ENCODE results near the gene KCTD19.

KCTD19 gene

DNA sequence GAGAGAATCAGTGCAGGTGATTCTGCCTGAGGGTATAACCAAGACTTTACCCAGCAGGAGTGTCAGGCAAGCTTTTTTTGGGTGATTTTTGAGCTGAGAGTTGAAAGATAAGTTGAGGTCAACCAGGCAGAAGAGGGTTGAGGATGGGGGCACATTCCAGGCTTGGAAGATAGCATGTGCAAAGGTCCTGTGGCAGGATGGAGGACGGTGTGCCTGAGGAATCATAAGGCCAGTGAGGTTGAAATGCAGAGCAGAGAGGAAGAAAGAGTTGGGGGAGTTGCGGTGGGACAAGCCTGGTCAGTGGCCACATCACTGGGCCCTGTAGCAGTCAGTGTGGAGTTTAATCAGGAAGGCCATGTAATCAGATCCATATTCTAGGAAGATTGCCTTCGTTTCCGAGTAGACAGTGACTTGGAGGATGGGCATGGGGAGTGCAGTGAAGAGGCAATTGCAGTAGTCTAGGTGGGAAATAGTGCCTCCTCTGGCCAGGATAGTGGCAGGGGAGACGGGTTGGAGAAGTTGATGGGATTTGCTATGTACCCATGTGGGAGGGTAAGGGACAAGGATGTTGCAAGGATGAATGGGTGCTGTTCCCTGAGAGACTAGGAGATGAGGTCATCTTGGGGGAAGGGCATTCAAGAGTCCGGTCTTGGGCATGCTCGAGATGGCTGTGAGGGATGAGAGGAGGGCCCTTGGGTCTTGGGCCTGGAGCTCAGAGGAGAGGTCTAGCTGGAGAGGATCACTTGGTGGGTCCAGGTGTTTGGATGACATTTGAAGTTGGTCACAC, 43.3 kb downstream of the KCTD19 start:
- no peak for DNase-seq (ENCODE audit: low spot score)

DNA sequence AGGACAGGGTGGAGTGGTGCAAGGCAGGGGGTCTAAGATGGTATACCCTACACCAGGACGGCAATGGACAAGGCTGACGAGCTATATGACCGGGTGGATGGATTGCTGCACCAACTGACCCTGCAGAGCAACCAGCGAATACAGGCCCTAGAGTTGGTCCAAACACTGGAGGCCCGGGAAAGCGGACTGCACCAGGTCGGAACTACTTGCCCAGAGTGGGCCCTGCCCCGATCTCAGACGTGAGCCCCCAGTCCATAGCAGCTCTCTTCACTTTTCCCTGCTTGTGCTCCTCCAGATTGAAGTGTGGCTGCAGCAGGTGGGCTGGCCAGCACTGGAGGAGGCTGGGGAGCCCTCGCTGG, 44.1 kb downstream of the KCTD19 start:
- DNase-seq (ENCODE audit: low spot score): no peak

DNA sequence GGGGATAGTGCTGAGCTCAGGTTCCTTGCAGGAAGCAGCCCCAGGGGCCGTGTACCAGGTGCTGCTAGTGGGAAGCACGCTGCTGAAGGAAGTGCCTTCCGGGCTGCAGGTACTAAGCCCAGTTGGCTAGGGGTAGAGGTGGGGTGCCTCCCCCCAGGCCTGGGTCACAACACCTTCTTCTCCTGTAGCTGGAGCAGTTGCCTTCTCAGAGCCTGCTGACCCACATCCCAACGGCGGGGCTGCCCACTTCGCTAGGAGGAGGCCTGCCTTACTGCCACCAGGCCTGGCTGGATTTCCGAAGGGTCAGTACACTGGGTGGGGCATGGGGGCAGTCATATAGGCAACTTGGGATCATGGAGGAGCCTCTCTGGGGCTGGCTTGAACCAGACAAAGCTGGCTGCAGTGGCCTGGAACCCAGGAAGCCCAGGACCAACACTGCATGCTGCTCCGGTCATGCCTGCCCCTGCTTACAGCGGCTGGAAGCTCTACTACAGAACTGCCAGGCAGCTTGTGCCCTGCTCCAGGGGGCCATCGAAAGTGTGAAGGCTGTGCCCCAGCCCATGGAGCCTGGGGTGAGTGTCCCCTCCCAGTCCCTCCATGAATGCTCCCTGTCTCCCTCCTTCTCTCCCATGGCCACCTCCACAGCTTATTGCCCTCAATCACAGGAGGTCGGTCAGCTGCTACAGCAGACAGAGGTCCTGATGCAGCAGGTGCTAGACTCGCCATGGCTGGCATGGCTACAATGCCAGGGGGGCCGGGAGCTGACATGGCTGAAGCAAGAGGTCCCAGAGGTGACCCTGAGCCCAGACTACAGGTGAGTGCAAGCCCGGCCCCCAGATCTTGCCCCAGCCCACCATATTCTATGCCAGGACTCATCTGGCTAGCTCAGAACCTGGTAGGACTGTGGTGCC, 44.8 kb downstream of the KCTD19 start:
- no peak for DNase-seq (ENCODE audit: low spot score)

DNA sequence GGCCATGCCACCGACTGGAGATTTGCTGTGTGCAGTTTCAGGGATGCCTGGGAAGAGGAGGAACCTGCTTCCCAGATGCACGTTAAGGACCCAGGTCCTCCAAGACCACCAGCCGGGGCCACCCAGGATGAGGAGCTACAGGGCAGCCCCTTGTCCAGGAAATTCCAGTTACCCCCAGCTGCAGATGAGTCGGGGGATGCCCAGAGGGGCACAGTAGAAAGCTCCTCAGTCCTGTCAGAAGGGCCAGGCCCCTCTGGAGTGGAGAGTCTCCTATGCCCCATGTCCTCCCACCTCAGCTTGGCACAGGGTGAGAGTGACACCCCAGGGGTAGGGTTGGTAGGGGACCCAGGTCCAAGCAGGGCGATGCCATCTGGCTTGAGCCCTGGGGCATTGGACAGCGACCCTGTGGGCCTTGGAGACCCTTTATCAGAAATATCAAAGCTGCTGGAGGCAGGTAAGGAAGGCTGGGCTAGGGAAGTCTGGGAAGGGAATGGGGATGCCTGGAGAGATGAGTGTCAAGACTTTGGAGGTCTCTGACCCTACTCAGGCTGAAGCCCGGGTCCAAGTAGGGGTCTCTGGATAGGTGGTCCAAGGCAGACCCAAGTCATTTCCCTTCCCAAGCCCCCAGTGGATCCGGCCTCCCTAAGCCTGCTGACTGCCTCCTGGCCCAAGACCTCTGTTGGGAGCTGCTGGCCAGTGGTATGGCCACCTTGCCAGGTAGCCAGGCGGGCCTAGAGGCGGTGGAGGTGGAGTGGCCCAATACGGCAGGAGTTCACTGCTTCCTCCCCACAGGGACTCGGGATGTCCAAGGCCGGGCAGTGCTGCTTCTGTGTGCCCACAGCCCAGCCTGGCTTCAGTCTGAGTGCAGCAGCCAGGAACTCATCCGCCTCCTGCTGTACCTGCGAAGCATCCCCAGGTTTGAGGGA, 46.2 kb downstream of the KCTD19 start:
- DNase-seq (ENCODE audit: low spot score): no peak

DNA sequence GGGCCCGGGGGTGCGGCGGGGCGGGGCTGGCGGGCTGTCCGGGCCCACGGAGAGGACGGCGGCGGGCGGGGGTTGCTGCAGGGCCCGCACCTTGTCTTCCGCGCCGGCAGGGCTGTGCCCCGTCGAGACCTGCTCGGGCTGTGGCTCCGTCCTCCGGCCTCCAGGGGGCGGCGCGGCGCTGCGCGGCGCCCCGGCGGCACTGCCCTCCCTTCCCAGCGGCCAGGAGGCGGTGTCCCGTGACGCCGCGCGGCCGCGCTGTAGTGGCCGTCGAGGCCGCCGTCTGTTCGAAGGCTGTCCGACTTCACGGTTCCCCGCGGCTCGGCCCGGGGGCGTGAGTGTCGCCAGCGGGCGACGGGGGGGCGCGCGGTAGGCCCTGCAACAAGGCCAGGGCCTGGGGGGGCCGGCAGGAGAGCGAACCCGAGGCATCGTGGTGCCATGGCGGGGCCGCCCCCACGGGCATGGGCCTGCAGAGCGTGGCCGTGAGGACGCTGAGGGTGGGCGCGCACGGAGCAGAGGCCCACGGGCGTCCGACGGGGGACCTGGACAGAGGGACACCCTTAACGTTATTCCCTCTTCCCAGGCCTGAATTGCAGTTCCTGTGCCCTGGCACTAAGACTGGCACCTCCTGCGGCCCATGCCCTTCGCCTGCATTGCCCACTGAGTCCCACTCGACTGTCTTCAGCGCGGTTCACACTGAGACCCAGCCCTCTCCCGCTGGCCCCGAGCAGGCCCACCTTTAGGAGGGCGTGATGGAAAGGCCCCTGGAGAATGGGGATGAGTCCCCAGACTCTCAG, 47.0 kb downstream of the KCTD19 start, which contains the start of gene PLEKHG4:
Gene PLEKHG4 (plus strand): TSS at position 237 of the 794 bp plus-strand sequence. CDS start 513 bp downstream, at position 750.
- peak; percentile 93 for DNase-seq (ENCODE audit: low spot score)

DNA sequence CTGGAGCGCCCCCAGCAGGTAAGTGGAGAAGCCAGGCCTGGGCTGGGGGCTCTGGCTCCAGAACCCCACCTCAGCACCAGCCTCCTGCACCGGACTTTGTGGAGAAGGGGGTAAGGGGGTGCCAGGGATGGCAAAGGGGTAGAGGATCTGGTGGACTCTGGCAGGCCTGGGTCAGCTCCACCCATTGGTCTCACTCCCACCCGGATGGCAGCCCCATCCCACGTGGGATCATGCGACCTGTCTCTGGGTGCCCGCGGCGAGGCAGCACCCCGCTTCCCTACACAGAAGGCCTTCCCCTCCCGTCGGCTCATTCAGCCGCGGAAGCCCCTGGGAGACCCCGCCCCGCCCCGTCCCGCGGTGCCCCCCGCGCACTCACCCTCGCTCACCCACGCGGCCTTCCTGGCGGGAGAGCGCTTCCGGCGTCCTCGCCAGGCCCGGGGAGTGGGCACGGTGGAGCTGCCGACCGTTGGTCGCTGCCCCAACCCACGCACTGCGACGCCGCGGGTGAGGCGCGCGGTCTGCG, 47.7 kb downstream of the KCTD19 start:
- DNase-seq (ENCODE audit: low spot score): peak; percentile 77

DNA sequence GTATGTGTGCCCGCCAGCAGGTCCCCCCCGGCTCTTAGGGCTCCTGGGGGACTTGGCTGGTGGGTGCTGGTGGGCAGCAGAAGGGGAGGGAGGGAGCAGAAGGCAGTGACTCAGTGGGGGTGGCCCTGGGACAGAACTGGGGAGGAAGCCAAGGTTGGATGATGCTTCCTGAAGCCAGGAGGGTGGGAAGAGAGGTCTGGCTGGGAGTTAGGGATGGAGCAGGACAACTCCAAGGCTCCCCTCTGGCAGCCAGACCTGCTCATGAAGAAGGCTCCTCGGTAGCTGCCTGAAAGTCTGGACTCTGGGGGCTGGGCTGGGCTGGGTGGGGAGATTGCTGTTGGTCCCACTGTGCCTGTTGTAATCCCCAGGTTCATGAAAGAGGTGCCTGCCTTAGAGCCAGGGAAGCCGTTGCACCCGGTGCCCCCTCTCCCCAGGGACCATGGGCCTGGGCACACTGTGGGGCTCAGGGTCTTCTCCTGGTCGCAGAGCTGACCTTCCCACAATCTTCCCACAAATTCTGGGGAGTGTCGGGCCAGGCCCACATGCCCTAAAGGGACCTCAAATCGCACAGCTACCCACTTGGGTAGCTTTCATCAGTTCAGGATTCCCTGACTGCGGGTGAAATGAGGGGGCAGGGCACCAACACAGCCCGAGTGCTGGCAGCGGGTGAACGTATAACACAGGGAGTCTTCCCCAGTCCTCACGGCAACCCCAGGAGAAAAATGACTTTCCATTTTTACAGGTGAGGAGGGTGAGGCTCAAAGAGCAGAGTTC, 48.4 kb downstream of the KCTD19 start:
- no peak for DNase-seq (ENCODE audit: low spot score)

DNA sequence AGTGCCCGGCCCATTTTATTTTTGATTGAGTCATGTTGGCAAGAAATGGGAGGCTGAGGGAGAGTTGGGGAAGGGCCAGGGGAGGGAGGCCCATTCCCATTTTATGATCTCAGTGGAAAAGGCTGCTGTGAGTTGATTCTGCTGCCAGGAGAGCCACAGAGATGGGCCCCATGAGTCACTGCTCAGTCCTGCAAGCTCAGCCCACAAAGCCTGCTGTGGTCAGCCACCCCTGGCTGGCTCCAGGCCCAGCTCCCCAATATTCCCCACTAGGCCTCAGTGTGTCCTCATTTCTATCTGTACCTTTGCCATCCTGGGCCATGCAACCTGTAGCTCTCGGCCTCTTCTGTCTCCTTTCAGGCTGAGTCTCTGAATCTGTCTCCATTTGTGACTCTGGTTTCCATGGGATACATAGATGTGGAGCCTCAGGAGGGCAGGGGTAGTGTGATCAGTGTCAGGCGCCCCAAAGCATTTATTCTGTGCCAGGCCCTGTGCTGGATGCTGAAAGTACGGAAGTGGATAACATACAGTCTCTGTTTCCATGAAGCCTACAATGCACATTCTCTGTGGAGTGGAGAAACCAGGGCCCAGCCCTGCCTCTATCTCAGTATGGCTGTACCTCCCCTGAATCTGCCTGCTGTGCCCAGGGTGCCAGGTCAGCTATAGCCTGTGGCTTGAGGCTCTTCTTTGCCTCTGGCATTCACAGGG, 49.1 kb downstream of the KCTD19 start:
- DNase-seq (ENCODE audit: low spot score): no peak

DNA sequence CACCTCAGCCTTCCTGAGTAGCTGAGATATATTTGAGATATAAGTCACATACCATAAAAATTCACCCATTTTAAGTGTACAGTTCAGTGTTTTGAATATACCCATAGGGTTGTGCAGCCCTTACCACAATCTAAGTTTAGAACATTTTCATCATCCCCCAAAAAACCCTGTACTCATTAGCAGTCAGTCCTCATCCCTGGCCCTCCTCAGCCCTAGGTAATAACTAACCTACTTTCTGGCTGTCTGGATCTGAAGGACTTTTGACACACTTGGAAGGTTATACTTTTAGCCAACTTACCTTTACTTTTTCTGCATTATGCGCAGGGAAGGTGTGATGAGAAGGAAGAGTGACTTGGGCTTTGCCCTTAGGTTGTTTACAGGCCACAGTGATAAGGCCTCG, 51.2 kb downstream of the KCTD19 start:
- DNase-seq (ENCODE audit: low spot score): no peak

DNA sequence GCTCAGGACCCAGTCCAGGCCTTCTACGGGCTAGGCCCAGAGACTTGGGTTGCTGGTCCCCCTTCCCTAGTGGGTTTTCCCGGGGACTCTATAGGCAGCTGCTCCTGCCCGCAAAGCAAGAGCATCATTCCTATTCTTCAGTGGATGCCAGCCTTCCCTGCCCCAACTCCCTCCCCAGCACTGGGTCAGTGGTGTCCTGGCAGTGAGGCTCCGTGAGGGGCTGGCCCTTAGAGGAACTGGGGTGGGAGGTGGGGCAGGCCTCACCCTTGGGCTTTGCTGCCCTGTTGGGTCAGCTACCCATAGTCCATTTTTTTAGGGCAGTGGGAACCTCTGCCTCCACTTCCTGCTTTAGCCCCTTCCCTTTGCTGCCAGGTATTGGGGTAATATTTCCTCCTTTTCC, 55.1 kb downstream of the KCTD19 start:
- DNase-seq (ENCODE audit: low spot score): no peak

DNA sequence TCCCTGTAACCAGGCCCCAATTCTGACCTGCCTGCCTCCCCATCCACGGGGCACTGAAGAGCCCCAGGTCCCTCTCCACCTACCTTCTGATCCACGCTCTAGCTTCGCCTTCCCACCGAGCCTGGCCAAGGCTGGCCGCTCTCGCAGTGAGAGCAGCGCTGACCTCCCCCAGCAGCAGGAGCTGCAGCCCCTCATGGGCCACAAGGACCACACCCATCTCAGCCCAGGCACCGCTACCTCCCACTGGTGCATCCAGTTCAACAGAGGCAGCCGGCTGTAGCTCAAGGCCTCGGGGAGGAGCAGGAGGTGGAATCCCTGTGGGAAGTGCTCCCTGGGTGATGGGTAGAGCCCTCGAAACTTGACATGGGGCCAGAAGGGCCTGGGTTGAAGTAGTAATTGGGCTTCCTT, 55.6 kb downstream of the KCTD19 start:
- DNase-seq (ENCODE audit: low spot score): no peak

DNA sequence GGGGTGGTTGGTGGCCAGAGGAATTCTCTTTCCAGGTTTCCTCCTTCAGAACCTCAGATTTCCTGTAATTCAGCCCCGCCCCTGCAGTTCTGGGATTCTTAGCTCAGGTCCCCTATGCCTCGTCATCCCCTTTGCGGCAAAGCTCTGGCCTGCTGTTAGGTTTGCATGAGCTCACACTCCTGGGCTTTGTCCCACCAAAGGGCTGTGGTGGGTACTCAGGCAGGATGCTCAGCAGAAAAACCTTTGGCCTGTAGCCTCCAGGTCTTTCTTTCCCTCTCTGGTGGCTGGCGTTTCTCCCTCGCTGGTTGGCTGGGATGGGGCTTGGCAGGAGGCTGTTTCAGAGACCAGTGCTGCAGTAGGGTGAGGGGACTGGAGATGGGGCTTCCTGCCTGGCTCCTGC, 56.8 kb downstream of the KCTD19 start:
- DNase-seq (ENCODE audit: low spot score): no peak

DNA sequence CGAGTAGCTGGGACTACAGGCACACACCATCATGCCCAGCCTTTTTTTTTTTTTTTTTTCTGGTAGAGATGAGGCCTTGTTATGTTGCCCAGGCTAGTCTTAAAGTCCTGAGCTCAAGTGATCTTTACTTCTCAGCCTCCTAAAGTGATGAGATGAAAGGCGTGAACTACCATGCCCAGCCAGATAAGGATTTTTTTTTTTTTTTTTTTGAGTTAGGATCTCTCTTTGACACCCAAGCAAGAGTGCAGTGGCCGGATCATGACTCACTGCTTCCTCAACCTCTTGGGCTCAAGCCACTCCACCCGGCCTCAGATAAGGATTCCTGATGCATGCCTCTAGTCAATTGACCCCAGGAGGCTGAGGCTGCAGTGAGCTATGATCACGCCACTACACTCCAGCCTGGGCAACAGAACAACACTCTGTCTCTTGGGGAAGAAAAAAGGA, 58.4 kb downstream of the KCTD19 start:
- no peak for DNase-seq (ENCODE audit: low spot score)

DNA sequence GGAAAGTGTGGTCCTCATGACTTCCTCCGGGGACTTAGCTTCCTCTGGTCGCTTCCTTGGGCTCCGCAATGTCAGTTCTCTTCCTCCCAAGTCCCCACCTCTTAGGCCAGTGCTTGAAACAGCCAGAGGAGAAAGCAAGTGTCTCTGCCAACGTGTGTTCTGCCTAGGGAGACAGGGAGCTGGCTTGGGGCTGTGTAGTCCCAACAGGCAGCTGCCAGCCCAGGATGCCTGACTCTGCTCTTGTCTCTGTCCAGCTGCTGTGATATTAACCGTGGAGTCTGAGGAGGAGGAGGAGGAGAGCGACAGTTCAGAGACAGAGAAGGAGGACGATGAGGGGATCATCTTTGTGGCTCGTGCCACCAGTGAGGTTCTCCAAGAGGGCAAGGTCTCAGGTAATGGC, 60.7 kb downstream of the KCTD19 start:
- no peak for DNase-seq (ENCODE audit: low spot score)

DNA sequence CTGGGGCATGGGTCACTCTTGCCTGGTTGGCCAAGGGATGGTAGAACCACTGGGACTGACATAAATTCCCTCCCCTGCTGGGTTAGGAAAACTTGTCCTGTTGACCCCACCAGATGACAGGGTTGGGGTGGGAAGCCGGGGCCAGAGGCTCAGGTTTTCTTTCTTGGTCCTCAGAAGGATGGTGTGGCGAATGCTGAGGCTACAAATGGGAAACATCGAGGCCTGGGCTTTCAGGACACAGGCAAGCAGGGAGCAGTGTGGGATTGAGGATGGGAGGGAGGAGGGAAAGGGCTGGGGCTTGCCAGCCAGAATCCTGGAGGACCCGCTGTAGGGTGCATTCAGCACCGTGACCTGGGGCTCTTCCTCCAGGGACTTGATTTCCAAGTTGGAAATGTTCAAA, 61.7 kb downstream of the KCTD19 start:
- DNase-seq (ENCODE audit: low spot score): no peak

DNA sequence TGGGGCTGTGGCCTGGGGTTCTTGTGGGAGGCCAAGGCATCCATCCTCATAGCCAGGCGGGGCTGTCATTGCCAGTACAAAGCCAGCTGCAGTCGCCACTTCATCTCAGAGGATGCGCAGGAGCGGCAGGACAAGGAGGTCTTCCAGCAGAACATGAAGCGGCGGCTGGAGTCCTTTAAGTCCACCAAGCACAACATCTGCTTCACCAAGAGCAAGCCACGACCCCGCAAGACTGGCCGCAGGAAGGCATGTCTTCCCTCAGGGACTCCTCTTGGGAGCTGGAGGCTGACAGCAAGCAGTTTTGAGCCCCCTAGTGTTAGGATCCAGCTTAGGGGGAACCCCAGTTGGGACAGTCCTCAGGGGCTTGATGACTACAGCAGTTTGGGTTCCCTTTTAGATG, 62.3 kb downstream of the KCTD19 start:
- no peak for DNase-seq (ENCODE audit: low spot score)

DNA sequence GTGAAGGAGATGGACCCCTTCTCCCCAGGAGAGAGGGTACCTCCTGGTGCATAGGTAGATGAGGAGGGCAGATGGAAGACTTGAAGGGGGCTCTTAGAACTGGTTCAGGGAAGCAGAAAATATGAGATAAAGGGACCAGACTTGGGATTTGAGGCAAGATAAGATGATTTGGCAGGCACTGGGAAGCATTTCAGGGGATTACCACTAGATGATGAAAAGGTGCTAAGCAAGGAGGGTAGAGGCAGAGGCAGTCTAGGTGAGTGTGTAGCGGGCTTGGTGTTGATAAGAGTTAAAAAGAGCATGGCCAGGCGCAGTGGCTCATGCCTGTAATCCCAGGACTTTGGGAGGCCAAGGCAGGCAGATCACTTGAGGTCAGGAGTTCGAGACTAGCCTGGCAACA, 63.3 kb downstream of the KCTD19 start:
- DNase-seq (ENCODE audit: low spot score): no peak

DNA sequence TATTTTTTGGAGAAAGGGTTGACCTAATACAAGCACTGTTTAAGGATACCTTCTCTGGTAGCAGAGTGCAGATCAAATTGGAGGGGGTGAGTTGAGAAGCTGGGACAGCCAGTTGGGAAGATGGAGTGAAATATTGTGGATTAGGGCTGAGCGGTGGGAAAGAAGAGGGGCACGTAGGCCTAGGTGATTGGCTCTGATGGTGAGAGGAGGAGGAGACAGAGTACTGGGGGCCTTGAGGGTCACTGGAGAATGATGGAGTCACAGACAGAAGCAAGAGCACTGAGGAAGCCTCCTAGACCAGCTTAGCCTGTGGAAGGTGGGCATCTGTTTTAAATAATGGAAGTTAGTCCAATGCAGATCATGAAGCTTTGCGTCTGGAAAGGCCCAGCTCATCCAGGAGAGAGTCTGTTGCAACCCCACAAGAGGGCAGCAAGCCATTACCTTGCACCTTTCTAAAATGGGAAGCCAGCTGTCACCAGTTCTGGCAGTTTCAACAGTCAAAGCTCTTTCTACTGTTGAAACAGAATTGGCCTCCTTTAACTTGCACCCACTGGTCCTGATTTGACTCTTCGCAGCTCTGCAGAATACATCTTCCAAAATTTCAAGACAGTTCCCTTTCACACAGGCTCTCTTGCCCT, 66.0 kb downstream of the KCTD19 start:
- no peak for DNase-seq (ENCODE audit: low spot score)

DNA sequence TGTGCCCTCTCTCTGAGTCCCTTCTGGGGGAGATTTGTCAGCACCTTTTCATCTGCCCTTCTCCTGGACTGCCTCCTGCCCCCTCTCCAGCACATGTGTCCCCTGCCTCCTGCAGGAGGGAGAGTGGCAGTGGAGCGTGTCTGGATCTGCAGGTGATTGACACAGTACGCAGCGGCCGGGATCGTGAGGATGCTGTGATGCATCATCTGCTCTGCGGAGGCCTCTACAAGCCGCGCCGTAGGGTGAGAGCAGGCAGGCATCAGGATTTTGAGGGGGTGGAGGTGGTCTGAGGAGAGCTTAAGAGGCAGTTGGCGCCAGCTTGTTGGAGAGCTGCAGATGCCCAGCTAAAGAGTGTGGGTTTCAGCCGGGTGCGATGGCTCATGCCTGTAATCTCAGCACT, 66.8 kb downstream of the KCTD19 start:
- no peak for DNase-seq (ENCODE audit: low spot score)

Measured in HuH-7 (cell line).